C4-2B (cell line): ENCODE results near the gene MCF2L2.

Experiments used
- H3K27ac ChIP-seq: fragments of 450-650 bp; 2 replicates; pipeline ENCODE4 v1.5.1; 2017
- ZFX ChIP-seq: fragments of 450-650 bp; IDR thresholded peaks from 2 replicates; pipeline ENCODE4 v1.6.1; 2017
- TF ChIP-seq, protein P1 (sequence below): fragments of 450-650 bp; conservative IDR thresholded peaks from 2 replicates; pipeline ENCODE4 v1.5.1; 2017; ENCODE audit warnings: mild to moderate bottlenecking

MCF2L2 gene

DNA sequence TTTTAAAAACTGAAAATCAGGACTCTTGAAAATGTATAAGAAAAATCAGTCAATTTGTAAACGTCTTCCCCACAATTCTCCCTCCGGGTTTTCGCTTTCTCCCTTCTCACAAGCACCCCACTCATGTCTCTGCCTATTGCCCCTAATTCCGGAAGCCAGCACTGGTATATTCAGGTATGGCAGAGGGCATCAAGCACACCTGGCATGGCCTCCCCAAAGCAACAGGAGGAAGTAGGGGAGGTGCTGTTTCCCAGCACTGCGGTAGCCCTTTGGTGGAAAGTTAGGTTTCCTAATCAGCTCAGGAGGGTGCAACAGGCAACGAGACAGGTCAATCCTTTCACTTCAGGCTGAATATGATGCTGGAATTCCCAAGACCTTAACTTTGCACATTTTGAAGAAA is 296.0 kb downstream of the MCF2L2 start:
- no peak overlapping the region for H3K27ac ChIP-seq
- no peak for TF ChIP-seq ZFX
- TF ChIP-seq, protein P1, sequence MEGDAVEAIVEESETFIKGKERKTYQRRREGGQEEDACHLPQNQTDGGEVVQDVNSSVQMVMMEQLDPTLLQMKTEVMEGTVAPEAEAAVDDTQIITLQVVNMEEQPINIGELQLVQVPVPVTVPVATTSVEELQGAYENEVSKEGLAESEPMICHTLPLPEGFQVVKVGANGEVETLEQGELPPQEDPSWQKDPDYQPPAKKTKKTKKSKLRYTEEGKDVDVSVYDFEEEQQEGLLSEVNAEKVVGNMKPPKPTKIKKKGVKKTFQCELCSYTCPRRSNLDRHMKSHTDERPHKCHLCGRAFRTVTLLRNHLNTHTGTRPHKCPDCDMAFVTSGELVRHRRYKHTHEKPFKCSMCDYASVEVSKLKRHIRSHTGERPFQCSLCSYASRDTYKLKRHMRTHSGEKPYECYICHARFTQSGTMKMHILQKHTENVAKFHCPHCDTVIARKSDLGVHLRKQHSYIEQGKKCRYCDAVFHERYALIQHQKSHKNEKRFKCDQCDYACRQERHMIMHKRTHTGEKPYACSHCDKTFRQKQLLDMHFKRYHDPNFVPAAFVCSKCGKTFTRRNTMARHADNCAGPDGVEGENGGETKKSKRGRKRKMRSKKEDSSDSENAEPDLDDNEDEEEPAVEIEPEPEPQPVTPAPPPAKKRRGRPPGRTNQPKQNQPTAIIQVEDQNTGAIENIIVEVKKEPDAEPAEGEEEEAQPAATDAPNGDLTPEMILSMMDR: no peak

DNA sequence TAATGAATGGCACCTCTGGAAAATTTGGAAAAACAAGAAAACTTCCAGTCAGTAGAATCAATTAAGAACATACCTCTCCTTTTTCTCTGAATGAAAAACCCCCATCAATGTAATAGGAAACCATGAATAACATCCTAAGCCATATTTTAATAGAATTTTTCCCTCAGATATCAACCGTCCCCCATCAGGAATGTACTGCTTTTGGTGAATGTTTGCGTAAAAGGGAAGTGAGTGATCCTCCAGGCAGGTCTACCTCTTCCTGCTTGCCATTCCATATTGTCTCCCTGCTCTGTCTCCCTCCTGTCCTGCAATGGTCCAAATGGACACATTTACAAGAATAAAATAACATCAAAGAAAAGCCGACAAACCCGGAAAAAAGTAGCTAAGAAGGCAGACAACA is 296.7 kb downstream of the MCF2L2 start:
- TF ChIP-seq, protein P1: no peak
- TF ChIP-seq ZFX: no peak
- no peak overlapping the region for H3K27ac ChIP-seq

DNA sequence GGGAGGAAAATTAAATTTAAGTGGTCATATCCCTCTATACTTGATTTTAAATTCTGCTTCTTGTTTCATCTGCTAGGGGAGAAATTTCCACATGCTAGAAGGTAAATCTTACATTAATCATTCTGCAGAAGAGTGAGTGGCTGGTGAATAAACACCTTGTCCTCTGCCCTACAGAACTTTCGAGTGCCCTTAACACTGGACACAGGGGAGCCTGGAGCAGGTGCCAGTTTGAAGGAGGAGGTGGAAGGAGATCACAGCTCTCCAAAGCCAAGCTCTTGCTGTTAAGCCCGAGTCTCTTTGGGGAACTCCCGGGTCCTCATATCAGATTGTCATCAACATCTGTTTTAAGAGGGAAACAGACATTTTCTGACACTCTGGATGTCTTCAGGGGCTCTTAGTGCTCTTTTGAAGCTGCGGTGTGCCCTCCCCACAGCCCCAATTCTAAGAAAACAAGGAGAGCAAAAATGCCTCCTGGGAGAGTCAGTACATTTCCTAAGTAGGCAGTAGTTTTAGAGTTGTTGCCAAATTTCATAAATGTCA is 297.2 kb downstream of the MCF2L2 start:
- no peak overlapping the region for H3K27ac ChIP-seq
- no peak for TF ChIP-seq ZFX
- TF ChIP-seq, protein P1: no peak

DNA sequence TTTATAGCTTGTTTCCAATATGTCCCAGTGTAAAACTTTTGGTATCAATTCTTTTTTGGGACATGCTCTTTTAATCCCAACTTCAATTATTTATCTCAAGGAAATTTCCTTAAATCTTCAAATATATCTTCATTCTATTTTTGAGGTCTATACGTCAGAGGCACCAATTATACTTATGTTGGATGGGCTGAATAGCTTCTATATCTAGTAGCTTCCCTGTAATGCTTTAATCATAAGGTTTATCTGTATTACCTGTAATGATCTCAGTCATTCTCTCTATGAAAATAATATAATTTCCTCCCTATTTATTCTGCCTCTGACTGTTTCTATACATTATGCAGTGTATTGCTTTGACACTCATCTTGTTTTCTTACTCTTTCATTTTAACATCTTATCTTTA is 299.2 kb downstream of the MCF2L2 start:
- TF ChIP-seq, protein P1: no peak
- no peak for TF ChIP-seq ZFX
- H3K27ac ChIP-seq: no peak overlapping the region

DNA sequence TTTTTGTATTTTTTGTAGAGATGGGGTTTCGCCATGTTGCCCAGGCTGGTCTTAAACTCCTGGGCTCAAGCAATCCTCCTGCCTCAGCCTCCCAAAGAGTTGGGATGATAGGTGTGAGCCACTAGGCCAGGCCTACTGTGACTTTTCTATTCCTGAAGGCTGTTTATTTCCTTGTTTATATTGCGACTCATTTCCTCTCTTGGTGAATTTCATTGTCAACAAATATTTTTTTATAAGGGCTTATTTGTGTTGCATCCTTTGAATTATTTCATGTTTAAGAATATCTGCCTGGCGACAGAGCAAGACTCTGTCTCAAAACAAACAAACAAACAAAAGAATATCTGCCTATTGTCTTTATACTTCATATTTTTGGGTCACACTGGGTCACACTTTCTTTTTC is 299.7 kb downstream of the MCF2L2 start:
- H3K27ac ChIP-seq: no peak overlapping the region
- TF ChIP-seq, protein P1: no peak
- TF ChIP-seq ZFX: no peak
